ENCODE measurements around the gene NNAT.
"Not testable (repeated sequence)": the region's sequence is repeated elsewhere in the genome, so short reads cannot be mapped to it uniquely, and the experiment has no call there.

The NNAT gene

GRCh38 chr20:37552415-37552814, 31.4 kb downstream of the NNAT start:
- no peak overlapping the region for H3K4me3 ChIP-seq (replicated peaks; ENCODE audit: low read depth, low read length)
- no peak for TF ChIP-seq CTCF (IDR thresholded peaks at IDR 0.05; ENCODE audit: low read depth, low read length, missing control alignments)
- DNase-seq (ENCODE audit: extremely low read depth, low read depth): no peak

GRCh38 chr20:37554721-37555298, 33.8 kb downstream of the NNAT start:
- H3K4me3 ChIP-seq (replicated peaks; ENCODE audit: low read depth, low read length); DNase-seq (ENCODE audit: extremely low read depth, low read depth): not testable (repeated sequence)

DNA sequence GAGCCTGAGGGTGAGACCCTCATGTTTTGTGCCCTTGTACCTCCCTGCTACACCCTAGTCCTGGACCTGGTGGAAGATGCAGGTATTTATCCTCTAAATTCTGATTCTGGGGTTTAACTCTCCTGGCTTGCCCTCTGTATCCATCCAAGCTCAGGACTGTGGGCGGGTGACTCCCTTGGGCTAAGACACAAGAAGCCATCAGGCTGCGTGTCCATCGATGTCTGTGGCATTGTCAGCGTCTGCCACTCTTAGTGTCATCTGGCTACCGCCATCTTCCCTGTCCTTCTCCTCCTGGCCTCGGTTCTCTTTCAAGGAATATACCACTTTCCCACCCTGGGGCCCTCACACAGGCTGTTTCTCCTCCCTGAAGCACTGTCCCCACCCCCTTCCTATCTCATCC, 35.5 kb downstream of the NNAT start:
- DNase-seq (ENCODE audit: extremely low read depth, low read depth): no peak
- no peak for TF ChIP-seq CTCF (IDR thresholded peaks at IDR 0.05; ENCODE audit: low read depth, low read length, missing control alignments)
- H3K4me3 ChIP-seq (replicated peaks; ENCODE audit: low read depth, low read length): no peak overlapping the region

DNA sequence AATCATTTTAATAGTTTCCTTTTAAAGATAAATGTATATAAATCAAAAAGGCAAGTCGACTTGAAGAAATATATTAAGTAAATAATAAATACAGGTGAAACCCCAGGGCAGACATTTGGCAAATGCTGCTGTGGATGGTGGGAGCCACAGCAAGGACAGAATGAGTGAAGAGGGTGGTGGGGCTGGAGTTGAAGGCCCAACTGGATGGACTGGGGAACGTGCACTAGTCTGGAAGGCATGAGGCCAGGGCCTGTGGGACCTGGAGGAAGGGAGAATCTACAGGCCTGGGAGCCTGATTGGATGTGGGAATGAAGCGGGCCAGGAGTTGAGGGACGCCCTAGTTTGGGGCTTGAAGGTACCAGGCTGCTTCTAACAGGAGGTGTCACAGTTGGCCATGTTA, 37.3 kb downstream of the NNAT start:
- no peak for TF ChIP-seq CTCF (IDR thresholded peaks at IDR 0.05; ENCODE audit: low read depth, low read length, missing control alignments)
- DNase-seq (ENCODE audit: extremely low read depth, low read depth): no peak
- no peak overlapping the region for H3K4me3 ChIP-seq (replicated peaks; ENCODE audit: low read depth, low read length)

DNA sequence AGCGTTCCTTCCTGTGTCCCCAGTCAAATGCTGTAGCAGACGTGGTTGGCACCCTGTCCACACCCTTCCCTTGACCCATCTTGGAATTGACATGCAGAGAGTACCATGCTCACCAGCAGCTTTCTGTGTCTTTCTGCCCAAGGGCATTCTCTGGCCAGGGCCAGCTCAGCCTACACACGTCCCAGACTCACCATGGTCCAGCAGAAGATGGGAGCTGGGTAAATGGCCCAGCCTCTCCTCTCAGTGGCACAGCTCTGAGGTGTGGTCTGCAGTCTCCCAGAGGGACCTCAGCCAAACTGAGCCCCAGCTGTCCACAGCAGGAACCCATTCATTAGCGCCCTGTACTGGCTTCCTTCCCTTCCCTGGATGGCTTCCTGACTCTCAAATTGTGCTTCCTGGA, 37.7 kb downstream of the NNAT start:
- DNase-seq (ENCODE audit: extremely low read depth, low read depth): no peak
- H3K4me3 ChIP-seq (replicated peaks; ENCODE audit: low read depth, low read length): no peak overlapping the region
- TF ChIP-seq CTCF (IDR thresholded peaks at IDR 0.05; ENCODE audit: low read depth, low read length, missing control alignments): no peak

GRCh38 chr20:37559312-37560027, 38.4 kb downstream of the NNAT start:
- no peak for TF ChIP-seq CTCF (IDR thresholded peaks at IDR 0.05; ENCODE audit: low read depth, low read length, missing control alignments)
- H3K4me3 ChIP-seq (replicated peaks; ENCODE audit: low read depth, low read length): no peak overlapping the region
- DNase-seq (ENCODE audit: extremely low read depth, low read depth): no peak

GRCh38 chr20:37560629-37561028, 39.6 kb downstream of the NNAT start:
- no peak for TF ChIP-seq CTCF (IDR thresholded peaks at IDR 0.05; ENCODE audit: low read depth, low read length, missing control alignments)
- H3K4me3 ChIP-seq (replicated peaks; ENCODE audit: low read depth, low read length): no peak overlapping the region
- no peak for DNase-seq (ENCODE audit: extremely low read depth, low read depth)
